CD4-positive, alpha-beta T cell treated with Interleukin-4 for 4 hours (primary cell): ENCODE results near the gene EPB41L4B.
"Not testable (repeated sequence)": the region's sequence is repeated elsewhere in the genome, so short reads cannot be mapped to it uniquely, and the experiment has no call there.

Experiments
- DNase-seq: peaks from one replicate; pipeline ENCODE4 v3.0.0-alpha.2; 2020

Gene EPB41L4B

DNA sequence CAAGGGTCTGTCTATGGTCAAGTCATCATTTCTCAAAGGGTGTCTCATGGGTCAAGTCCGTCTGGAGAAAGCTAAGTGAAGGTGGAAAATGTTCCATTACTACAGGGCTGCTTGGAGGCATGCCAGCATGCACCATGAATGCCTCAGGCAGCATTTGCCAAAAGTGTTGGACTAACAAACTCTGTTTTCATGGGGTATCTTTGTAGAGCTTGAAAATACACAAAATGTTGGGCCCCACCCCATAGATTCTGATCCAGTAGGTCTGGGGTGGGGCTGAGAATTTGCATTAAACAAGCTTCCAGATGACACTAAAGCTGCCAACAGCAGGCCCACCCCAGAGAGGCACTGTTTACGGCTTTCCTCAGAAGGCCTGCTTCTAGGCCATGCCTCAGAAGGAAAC is 78.8 kb downstream of the EPB41L4B start:
- DNase-seq = no peak

DNA sequence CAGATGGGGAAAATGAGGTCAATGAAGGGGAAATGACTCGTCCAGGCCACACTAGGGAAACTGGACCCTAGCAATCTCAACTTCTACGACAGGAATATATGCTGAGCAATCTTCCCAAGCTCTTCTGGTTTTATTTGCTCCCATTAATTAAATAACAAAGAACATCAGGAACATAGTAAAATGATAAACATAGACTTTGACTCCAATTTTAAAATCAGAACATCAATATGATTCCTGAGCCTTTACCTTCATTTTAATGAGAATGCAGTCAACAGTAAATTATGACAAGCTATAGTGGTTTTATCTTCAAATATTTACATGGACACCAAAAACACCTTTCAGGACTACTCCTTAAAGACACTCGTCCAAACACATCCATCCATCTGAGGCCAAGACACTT is 79.7 kb downstream of the EPB41L4B start:
- DNase-seq = no peak

DNA sequence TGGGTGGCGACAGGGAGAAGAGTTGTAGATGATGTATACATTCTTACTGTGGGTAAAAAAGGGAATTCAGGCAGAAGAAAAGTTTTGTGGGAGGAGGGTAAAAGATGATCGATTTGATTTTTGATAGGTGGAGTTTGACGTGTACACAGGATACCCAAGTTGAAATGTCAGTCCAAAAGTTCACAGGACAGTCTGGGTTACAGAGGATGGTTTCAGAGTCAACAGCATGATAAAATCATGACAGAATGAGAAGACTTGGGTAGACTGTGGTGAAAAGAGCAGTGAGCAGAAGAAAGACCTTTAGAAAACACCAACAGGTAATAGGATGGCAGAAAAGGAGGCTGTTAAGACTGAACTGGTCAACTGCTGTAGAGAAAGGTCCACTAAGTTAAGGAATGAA is 81.6 kb downstream of the EPB41L4B start:
- DNase-seq = no peak

DNA sequence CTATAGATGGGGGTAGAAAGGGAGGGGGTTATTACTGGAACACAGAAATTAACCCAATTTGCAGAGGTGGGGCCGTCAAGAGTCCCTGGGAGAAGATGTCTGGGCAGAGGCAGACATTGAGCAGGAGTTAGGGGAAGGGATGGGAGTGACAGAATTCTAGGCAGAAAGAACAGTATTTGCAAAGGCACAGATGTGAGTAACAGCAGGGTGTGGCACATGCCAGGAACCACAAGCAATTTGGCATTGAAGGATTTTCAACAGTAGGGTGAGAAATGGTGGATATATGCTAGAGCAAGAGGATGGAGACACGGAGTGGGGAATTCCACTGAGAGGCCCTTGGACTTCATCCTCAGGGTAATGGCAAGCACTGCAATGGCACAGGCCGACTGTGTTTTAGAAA is 82.2 kb downstream of the EPB41L4B start:
- DNase-seq = no peak

DNA sequence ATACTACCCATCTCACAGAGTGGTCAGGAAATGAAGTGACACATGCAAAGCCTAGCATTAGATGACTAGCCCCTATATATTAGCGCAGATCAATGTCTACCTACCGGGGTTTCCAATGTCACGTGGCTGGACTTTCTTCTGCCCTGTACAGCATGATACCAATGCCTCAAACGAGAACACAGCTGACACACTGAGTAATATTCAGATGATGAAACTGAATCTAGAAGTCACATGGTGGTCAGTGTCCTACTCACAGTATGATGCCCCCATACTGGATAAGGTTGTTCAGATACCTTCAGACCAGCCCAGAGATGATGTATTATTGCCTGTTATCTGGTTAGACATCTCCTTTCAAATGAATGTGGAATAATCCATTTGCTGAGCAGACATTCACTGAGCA is 82.7 kb downstream of the EPB41L4B start:
- no peak for DNase-seq

DNA sequence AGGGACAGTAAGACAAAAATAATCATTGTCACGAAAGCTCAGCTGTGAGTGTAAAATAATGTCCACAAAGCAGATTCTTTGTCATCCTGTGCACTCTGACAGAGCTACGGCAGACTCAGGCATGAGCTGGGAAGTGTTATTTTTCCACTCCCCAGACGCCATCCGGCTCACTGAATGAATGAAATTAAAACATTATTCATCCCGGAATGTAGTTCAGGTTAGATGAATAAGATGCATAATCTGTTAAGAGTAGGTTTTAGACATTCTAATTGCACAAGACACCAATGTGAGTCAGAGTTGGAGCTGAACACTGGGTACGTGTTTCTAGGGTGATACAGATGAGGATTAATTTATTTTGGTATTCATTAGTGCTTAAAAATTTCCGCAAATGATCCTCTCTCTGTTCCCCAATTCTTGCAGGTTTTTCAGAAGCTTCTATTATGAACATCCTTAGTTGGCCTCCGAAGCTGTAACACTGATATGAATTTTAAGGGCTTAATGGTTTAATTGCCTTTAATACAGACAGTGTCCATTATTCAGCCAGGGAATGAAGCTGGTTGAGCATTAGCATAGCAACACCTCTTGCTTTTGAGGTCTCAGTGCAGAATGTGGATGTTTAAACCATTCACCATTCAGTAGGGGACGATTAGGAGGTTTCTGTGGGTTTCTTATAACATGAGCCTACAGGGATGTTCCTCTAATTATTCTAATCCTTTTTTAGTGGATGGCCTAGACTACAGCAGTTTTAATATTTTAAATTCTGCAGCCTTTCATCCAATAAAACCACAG is 88.2 kb downstream of the EPB41L4B start:
- no peak for DNase-seq

DNA sequence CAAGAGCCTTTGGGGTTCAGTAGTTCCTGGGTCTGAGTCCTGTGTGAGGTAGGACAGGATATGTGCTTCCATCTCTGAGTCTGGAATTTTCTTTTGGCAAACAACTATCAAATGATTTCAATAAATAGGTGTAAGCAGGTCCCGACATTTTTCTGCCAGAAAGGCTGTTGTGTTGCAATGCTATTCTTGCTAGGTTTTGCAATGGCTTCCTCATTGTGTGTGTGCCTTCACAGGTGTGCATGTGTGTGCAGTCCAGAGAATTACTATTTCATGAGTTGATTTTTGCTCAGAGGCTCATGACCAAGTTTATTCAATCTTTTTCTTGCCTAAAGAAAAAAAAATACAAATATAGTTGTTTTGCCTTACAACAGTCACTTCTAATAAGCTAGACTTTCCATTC is 89.3 kb downstream of the EPB41L4B start:
- DNase-seq = no peak

DNA sequence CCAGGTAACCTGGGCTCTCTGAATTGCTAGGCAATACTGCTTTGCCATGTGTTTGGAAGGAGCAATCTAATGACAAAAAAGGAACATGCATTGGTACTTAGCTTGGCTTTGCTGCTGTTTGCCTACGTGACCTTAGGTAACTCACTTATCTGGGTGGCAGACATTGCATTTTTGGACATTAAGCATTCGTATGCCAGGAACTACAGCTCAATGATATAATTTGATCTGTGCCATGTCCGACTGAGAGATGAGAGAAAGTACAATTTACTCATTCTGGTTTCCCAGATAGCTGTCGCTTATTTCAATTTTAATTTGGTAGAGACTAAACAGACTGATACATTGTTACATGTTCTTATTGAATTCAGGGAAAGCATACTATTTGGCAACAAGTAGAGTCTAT is 90.6 kb downstream of the EPB41L4B start:
- DNase-seq = no peak

DNA sequence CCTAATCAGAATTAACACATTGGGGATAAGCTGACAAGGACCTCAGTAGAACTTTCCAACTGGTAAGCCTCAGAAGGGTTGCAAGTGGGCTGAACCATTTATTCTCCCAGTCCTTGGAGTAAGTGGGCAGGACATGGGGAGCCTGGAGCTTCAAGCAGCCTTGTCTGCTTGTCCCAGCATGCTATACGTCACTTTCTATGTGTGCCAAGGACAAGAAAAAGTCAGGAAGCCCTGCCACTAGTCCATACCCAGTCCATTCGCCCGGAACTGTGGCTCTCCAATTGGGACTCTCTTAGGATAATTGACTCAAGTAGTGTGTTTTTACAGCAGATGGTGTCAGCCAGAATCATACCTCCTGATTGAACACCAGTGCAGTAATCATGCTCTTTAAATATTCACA is 91.2 kb downstream of the EPB41L4B start:
- DNase-seq = no peak

DNA sequence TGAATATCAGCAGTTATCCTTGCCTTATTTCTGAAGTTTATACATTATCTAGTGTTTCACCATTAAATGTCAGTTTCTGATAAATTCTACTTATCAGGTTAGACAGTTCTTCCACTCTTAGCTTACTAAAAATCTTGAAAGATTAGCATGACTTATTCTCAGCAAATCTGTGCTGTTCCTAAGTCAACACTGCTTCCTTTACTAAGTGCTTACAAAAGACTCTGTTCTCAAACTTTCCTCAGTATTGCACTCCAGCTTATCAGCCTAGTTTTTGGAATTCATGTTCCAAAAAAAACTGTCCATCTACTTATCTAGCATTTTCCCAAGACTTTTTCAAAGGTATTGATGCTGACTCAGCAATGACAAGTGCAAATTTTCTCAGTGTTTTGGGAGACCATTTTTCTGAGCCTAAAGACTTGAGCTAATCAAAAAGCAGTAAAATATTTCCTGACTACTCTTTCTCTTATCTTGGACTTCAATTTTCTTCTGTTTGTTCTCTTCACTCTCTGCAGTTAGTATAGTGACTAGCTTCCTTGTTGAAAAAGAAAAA is 92.7 kb downstream of the EPB41L4B start:
- DNase-seq = no peak

DNA sequence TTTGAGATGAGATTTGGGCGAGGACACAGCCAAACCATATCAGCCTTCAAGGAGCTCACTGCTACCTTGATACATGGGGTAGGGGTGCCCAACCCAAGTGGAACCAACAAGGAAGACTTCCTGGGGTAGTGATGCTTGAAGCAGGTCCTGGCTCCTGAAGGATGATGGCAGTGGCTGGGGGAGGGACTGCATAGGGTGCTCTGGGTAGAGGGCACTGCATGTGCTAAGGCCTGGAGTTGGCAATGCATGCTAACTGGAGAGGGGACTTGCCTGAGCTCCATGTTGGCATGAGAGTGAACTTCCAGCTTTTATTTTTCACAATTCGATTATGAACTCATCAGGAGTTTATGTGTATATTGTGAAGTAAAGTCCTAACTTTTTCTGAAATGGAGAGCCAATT is 95.2 kb downstream of the EPB41L4B start:
- DNase-seq = no peak

DNA sequence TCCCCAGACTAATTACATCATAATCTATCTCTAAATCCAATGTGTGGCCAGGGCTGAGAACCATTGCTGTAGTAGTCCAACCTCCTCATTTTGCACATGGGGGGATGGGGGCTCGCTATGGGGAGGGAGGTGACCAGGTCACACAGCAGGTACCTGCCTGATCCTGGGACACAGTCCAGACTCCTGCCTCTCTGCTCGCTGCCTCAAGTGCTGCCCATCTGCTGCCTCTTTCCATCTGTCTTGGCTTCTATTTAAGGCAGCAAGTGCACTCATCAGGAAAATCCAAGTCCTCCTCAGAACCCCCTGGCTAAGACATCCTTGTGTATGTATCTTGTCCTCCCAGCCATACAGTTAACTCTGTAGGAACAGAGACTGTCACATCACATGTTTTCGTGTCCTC is 96.1 kb downstream of the EPB41L4B start:
- DNase-seq = no peak

DNA sequence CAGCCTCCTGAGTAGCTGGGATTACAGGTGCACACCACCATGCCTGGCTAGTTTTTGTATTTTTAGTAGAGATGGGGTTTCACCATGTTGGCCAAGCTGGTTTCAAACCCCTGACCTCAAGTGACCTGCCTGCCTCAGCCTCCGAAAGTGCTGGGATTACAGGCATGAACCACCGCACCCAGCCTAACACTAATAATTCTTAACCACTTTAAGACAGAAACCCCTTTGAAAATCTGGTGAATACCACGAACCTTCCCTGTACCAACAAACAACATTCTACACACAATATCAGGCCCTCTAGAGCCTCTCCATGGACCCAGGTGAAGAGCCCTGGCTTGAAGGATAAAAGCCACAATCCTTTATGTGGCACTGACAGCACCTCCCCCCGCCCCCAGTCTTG is 102.6 kb downstream of the EPB41L4B start:
- DNase-seq = not testable (repeated sequence)

DNA sequence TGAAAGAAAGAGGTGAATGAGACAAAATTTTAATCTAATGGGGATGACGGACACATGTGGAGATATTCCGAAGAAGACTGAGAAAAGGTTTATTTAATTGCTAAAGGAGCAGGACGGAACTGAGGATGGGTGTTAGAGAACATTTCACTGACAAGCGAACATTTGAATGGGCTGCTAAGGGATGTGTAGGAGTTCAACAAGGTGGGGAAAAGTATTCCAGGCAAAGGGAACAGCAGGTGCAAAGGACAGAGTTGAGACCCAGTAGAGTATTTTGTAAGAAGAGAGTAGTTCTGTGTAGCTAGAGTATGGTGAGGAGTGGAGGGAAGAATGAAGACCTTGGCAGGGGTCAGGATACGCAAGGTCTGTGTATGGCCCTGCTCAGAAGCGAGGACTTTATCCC is 106.4 kb downstream of the EPB41L4B start:
- no peak for DNase-seq

DNA sequence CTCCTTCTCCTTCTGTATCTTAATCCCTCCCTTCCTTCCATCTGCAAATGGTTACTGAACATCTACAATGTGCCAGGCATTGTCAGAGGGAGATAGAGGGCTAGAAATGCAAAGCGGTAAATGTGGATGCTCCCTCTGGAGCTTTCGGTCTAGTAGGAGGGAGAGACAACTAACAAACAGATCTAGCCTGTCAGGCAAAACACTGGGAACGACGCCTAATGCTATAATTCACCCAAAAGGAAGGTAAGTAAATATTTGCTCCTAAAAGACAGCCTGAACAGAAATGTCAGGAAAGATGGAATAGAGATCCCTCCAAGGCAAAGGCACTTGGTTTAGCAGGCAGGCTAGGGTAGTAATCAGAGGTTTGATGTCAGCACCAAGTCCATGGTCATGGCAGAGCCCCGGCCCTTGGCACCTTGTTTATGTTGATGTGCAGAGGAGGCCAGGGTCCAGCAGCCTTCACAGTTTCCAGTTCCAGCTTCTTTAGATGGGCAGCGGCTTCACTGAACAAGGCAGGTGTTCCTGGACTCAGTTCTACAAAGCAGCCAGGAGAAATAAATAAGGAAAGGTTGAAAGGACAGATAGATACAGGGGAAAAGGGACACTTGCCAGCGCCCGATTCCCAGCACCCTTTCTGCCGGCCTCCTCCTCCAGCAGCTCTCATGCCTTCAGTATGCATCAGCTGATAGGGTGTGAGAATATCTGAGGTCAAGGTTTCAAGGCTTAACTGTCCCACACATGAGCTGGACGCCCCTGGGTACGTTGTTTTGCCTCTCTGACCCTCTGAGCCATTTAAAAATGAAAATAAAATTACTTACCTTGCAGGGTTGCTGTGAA is 107.4 kb downstream of the EPB41L4B start:
- no peak for DNase-seq

DNA sequence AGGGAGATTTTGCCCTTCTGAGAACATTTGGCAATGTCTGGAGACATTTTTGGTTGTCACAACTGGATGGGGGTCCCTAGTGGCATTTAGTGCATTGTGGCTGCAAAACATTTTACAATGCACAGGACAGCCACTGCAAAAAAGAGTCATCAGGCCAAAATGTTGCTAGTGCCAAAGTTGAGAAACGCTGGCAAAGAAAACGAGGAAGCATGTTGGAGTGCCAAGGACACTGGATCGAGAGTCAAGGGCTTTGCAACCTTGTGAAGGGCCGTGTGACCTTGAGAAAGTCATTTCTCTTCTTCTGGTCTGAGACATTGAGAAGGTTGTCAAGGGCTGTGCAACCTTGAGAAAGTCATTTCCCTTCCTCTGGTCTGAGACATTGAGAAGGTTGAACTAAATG is 108.1 kb downstream of the EPB41L4B start:
- no peak for DNase-seq

DNA sequence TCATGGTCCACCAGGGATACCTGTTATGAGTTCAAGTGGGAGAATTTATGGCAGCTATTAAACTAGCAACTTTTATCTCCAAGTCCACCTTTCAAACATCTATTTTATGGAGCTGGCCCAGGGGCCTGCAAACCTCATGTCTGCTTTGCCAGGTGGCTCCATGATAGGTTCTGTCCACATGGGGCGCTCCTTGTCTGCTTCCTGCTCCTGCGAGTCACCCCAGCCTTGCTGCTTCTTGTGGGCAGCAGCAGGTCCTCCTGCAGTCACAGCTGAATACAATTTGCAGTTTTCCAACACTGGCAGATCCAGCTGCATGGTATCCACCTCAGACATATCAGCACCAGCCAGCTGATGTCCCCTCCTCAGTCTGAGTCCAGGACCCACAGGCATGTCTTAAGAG is 114.2 kb downstream of the EPB41L4B start:
- no peak for DNase-seq

DNA sequence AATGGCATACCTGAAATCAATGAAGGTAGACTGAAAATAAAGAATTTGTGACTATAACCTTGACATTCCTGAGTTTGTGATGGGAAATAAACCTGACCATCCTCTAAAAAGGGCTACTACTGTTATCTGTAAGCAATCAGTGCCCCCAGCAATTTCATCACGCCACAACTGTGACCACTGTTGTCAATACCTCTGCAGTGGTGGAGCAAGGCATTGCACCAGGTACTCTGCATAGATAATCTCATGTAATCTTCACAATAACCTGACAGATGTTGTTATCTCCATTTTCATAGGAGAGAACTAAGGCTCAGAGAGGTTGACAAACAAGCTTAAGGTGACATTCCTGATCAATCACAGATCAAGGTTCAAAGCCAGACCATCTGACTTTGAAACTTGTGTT is 115.3 kb downstream of the EPB41L4B start:
- no peak for DNase-seq

DNA sequence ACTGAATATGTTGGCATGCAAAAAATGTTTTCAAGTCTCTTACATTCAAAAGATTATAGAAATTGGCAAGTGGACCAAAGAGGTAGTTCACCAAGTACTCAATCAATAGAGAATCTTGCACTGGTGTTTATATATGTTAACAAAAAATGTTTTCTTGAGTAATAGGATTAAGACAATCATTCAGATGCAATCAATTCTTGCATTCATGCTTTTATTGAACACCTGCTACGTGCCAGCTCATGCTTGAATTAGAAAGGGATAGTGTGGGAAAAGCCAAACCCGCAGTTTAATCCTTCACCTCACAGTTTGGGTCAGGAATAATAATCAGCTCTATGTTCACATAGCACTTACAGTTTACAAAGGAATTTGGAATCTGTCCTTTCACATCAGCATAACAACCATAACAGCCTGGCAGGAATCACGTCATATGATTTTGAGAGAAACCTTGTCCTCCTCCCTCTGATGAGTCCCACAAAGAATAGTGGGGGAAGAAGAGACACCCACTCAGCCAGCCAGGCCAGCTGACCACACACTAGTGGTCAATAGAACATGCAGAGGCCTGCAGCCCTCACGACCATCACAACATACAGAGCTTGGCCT is 117.0 kb downstream of the EPB41L4B start:
- DNase-seq = no peak

DNA sequence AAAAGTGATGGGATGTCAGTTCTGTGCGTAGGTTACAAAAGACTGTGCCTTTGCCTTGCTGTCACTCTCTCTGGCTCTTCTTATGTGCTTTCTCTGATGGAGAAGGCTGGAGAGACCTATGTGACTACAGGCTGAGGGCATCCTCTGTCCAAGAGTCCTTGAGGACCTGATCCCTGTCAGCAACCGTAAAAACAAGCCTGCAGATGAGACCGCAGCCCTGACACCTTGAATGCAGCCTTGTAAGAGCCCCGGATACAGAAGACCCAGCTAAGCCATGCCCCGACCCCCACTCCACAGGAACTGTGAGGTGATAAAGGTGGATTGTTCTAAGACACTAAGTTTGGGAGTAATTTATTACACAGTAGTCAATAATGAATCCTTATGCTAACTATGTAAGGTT is 121.2 kb downstream of the EPB41L4B start:
- DNase-seq = no peak

DNA sequence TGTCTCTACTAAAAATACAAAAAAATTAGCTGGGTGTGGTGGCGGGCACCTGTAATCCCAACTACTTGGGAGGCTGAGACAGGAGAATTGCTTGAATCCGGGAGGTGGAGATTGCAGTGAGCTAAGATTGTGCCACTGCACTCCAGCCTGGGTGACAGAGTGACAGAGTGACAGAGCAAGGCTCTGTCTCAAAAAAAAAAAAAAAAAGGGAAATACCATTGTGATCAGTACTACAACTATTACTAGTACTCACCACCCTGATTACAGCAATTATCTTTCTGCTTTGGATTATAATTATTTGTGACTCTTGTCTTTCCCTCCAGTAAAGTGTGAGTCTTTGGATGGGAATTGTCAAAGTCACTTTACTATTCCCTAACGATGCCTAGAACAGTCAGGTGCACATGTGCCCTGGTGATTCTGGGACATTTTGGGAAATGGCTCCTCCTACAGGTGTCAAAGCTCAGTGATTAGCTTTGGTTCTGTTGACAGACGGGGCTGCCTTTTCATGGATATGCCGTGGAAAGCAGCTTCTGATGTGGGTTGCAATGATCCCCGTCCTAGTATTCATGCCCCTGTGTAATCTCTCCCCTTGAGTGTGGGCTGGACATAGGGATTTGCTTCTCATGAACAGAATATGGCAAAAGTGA is 122.0 kb downstream of the EPB41L4B start:
- DNase-seq = no peak

DNA sequence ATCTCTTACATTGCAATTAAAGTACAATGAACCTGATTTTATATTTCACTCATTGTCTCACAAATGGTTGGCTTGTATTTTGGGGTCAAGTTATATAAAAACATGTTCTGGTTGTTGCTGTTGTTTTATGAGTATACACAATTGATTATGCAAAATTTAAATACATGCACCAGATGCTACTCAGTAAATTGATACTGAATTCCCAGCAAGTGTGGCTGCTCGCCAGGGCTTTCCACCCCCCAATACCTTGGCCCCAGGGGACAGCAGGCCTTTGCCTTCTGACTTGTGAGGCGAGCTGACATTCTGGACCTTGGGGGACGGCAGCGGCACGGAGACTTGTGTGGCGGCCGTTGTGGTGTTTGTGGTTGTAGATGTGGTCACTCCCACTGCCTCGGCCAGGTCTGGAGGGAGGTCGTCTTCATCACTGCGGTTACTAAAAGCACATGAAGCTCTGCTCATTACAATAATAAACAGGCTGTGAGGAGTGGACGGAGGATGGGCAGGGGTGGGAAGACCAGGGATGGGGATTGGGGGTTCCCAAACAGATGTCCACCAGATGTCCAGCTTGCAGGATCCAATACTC is 126.8 kb downstream of the EPB41L4B start:
- no peak for DNase-seq
